ENCODE results near the gene ATP5MK. TPM values are rescaled to one million over a fixed set of nuclear protein-coding genes. Genes with fewer than 3 reads are reported as not detected.
"Not testable (repeated sequence)": the region's sequence is repeated elsewhere in the genome, so short reads cannot be mapped to it uniquely, and the experiment has no call there.

The ATP5MK gene
- total RNA-seq, 1 donor = 145 TPM

- peaks cover 90% of the 10 kb centered on the region for H3K36me3 ChIP-seq (ENCODE audit: insufficient read depth, low read length)
- no peak for DNase-seq (ENCODE audit: insufficient read length, low spot score, missing footprints)
- H3K4me3 ChIP-seq (ENCODE audit: insufficient read depth, low read length) = no peak overlapping the region
- H4K20me1 ChIP-seq (ENCODE audit: insufficient read depth, low read length) = peaks cover 3% of the 10 kb centered on the region
- no peak for TF ChIP-seq CTCF (IDR thresholded peaks at IDR 0.05; ENCODE audit: extremely low read depth, low read depth, low read length)
- H3K4me2 ChIP-seq (ENCODE audit: insufficient read depth, low read length) = no peak overlapping the region
- H3K27me3 ChIP-seq (ENCODE audit: insufficient read depth, low read length) = no peaks in the 10 kb centered on the region
- H3K79me2 ChIP-seq (ENCODE audit: insufficient read depth, low read length) = no peaks in the 10 kb centered on the region
- no peaks in the 10 kb centered on the region for H3K9me3 ChIP-seq (ENCODE audit: low read depth, low read length)
- H3K27ac ChIP-seq (ENCODE audit: low read depth, low read length) = no peak overlapping the region
- no peak overlapping the region for H2AFZ ChIP-seq (ENCODE audit: low read length)
- H3K4me1 ChIP-seq (ENCODE audit: insufficient read depth, low read length) = no peaks in the 10 kb centered on the region
Observed at GRCh38 chr10:103417601-103418000, 21.3 kb upstream of the ATP5MK start.

GRCh38 chr10:103417148-103417469 is 20.8 kb upstream of the ATP5MK start:
- not testable (repeated sequence) for DNase-seq (ENCODE audit: insufficient read length, low spot score, missing footprints); H3K4me3 ChIP-seq (ENCODE audit: insufficient read depth, low read length); H3K9me3 ChIP-seq (ENCODE audit: low read depth, low read length); H3K79me2 ChIP-seq (ENCODE audit: insufficient read depth, low read length); H3K4me2 ChIP-seq (ENCODE audit: insufficient read depth, low read length); H3K27me3 ChIP-seq (ENCODE audit: insufficient read depth, low read length); H3K4me1 ChIP-seq (ENCODE audit: insufficient read depth, low read length); H3K27ac ChIP-seq (ENCODE audit: low read depth, low read length); H4K20me1 ChIP-seq (ENCODE audit: insufficient read depth, low read length); H2AFZ ChIP-seq (ENCODE audit: low read length)
- H3K36me3 ChIP-seq (ENCODE audit: insufficient read depth, low read length) = peaks cover 87% of the 10 kb centered on the region

- Histone ChIP-seq H3K4me2 (ENCODE audit: insufficient read depth, low read length) (no peak overlapping the region), H3K79me2 (ENCODE audit: insufficient read depth, low read length) (no peaks in the 10 kb centered on the region), H3K4me1 (ENCODE audit: insufficient read depth, low read length) (no peaks in the 10 kb centered on the region), H2AFZ (ENCODE audit: low read length) (no peak overlapping the region), H3K9me3 (ENCODE audit: low read depth, low read length) (no peaks in the 10 kb centered on the region), H3K4me3 (ENCODE audit: insufficient read depth, low read length) (no peak overlapping the region), H3K27me3 (ENCODE audit: insufficient read depth, low read length) (no peaks in the 10 kb centered on the region), H3K36me3 (ENCODE audit: insufficient read depth, low read length) (peaks cover 92% of the 10 kb centered on the region), H3K27ac (ENCODE audit: low read depth, low read length) (no peak overlapping the region), H4K20me1 (ENCODE audit: insufficient read depth, low read length) (peaks cover 3% of the 10 kb centered on the region)
- peak; percentile 83 for DNase-seq (ENCODE audit: insufficient read length, low spot score, missing footprints)
- peak; percentile 63 for TF ChIP-seq CTCF (IDR thresholded peaks at IDR 0.05; ENCODE audit: extremely low read depth, low read depth, low read length)
Observed at GRCh38 chr10:103416436-103417147, 20.3 kb upstream of the ATP5MK start.

- H3K4me2 ChIP-seq (ENCODE audit: insufficient read depth, low read length) = no peak overlapping the region
- no peaks in the 10 kb centered on the region for H3K4me1 ChIP-seq (ENCODE audit: insufficient read depth, low read length)
- no peaks in the 10 kb centered on the region for H3K9me3 ChIP-seq (ENCODE audit: low read depth, low read length)
- peaks cover 3% of the 10 kb centered on the region for H4K20me1 ChIP-seq (ENCODE audit: insufficient read depth, low read length)
- no peak for DNase-seq (ENCODE audit: insufficient read length, low spot score, missing footprints)
- H2AFZ ChIP-seq (ENCODE audit: low read length) = no peak overlapping the region
- H3K4me3 ChIP-seq (ENCODE audit: insufficient read depth, low read length) = no peak overlapping the region
- TF ChIP-seq CTCF (IDR thresholded peaks at IDR 0.05; ENCODE audit: extremely low read depth, low read depth, low read length) = no peak
- H3K27me3 ChIP-seq (ENCODE audit: insufficient read depth, low read length) = no peaks in the 10 kb centered on the region
- peaks cover 95% of the 10 kb centered on the region for H3K36me3 ChIP-seq (ENCODE audit: insufficient read depth, low read length)
- H3K79me2 ChIP-seq (ENCODE audit: insufficient read depth, low read length) = no peaks in the 10 kb centered on the region
- no peak overlapping the region for H3K27ac ChIP-seq (ENCODE audit: low read depth, low read length)
Observed at GRCh38 chr10:103415581-103415980, 19.3 kb upstream of the ATP5MK start.

All from osteoblast (primary cell).